22Rv1 (cell line): ENCODE measurements around the gene YKT6.

Experiments
- ZFX ChIP-seq: fragments of 450-650 bp; IDR thresholded peaks from 2 replicates; pipeline ENCODE4 v1.6.1; 2017; ENCODE audit warnings: antibody characterized with exemption, borderline replicate concordance
- TF ChIP-seq, protein P1 (sequence below): fragments of 450-650 bp; IDR thresholded peaks from 2 replicates; pipeline ENCODE4 v1.5.1; 2017; ENCODE audit warnings: mild to moderate bottlenecking

DNA sequence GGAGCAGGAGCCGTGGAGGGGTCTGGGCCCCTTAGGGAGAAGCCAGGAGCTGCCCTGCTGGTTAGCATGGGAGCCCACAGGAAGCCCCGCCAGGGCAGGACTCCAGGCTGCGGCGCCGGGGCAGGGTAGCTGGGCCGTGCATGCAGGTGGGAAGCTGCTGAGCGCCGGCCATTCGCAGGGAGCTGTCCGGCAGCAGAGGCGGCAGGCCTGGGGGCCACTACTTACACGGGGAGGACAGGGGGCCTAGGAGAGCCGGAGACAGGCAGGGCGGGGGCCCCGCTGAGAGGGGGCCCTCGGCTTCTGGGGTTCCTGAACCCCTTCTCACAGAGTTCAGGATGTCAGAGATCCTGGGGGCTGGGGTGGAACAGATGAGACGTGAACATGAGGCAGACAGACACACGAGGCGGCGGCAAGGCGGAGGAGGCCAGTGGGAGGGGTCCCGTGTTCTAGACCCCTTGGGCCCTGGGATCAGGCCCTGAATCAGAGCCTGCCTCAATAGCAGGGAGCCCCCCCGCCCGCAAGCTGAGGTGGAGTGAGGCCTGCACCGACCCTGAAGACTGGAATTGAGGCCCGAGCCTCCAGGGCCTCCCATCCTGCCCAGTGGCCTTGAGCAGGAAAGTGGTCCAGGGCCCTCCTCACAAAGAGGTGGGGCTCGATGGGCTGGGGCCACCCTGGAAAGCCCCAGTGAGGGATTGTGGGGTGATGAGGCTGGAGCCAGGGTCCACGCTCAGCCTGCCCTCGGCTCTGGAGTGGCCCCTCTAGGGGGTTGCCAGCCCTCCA is 28.0 kb downstream of the YKT6 start:
- TF ChIP-seq, protein P1, sequence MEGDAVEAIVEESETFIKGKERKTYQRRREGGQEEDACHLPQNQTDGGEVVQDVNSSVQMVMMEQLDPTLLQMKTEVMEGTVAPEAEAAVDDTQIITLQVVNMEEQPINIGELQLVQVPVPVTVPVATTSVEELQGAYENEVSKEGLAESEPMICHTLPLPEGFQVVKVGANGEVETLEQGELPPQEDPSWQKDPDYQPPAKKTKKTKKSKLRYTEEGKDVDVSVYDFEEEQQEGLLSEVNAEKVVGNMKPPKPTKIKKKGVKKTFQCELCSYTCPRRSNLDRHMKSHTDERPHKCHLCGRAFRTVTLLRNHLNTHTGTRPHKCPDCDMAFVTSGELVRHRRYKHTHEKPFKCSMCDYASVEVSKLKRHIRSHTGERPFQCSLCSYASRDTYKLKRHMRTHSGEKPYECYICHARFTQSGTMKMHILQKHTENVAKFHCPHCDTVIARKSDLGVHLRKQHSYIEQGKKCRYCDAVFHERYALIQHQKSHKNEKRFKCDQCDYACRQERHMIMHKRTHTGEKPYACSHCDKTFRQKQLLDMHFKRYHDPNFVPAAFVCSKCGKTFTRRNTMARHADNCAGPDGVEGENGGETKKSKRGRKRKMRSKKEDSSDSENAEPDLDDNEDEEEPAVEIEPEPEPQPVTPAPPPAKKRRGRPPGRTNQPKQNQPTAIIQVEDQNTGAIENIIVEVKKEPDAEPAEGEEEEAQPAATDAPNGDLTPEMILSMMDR: no peak
- no peak for TF ChIP-seq ZFX
